KMS-11 (cell line): ENCODE data around the gene SMIM26.
A peak's percentile ranks its signal among the peaks of the same experiment; 100 is the strongest.

Source experiments
- H2AFZ ChIP-seq: fragments of 200-600 bp; sonication (generic); 2 replicates; pipeline ENCODE4 v1.6.1; 2016; ENCODE audit warnings: antibody characterized with exemption, mixed run types, low read depth
- H3K27ac ChIP-seq: fragments of 200-600 bp; sonication (generic); 2 replicates; pipeline ENCODE4 v1.6.1; 2016; ENCODE audit warnings: mild to moderate bottlenecking, mixed run types
- H3K27me3 ChIP-seq: fragments of 200-600 bp; sonication (generic); 2 replicates; pipeline ENCODE4 v1.6.1; 2017; ENCODE audit warnings: mild to moderate bottlenecking, low read depth, mixed run types, moderate library complexity; ENCODE audit not compliant: insufficient read depth
- H3K36me3 ChIP-seq: fragments of 200-600 bp; sonication (generic); 2 replicates; pipeline ENCODE4 v1.6.1; 2017; ENCODE audit warnings: mild to moderate bottlenecking, mixed run types; ENCODE audit not compliant: insufficient read depth
- H3K4me1 ChIP-seq: fragments of 200-600 bp; sonication (generic); 2 replicates; pipeline ENCODE4 v1.6.1; 2016; ENCODE audit warnings: mild to moderate bottlenecking, low read depth, mixed run types; ENCODE audit not compliant: poor library complexity, severe bottlenecking
- H3K4me2 ChIP-seq: fragments of 200-600 bp; sonication (generic); 2 replicates; pipeline ENCODE4 v1.7.0; 2016; ENCODE audit warnings: mild to moderate bottlenecking, mixed run types
- H3K4me3 ChIP-seq: fragments of 200-600 bp; sonication (generic); IDR thresholded peaks from 2 replicates; pipeline ENCODE4 v1.6.1; 2017; ENCODE audit warnings: low read depth, low read length, mixed read lengths; ENCODE audit not compliant: insufficient read depth
- H3K79me2 ChIP-seq: fragments of 200-600 bp; sonication (generic); 2 replicates; pipeline ENCODE4 v1.6.1; 2016; ENCODE audit warnings: low read depth, mixed run types; ENCODE audit not compliant: insufficient read depth
- H3K9ac ChIP-seq: fragments of 200-600 bp; sonication (generic); 2 replicates; pipeline ENCODE4 v1.6.1; 2016; ENCODE audit warnings: mild to moderate bottlenecking, mixed run types
- H4K20me1 ChIP-seq: fragments of 200-600 bp; sonication (generic); 2 replicates; pipeline ENCODE4 v1.6.1; 2016; ENCODE audit warnings: mild to moderate bottlenecking, mixed run types; ENCODE audit not compliant: insufficient read depth
- TF ChIP-seq, protein P1 (sequence below): fragments of 200-600 bp; sonication (generic); conservative IDR thresholded peaks from 2 replicates; pipeline ENCODE4 v1.6.1; 2017; ENCODE audit warnings: low read depth, mild to moderate bottlenecking, antibody characterized with exemption, low read length, moderate library complexity, mixed read lengths

SMIM26 gene

DNA sequence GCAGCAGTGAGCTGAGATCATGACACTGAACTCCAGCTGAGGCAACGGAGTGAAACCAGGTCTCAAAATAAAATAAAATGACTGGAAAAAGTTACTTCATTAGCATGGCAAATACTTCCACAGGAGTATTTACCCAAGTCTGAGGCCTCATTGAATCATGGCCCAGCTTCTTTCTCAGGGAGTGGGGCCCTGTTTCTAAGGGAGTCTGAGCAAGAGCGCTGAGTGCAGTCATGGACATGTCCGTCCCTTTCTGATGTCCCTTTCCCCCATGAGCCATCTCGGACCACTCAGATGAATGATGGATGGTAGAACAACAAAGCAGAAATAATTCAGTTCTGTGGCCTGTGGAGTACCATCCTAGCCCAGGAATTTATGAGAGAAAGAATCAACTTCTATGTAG is 12.8 kb downstream of the SMIM26 start:
- Histone ChIP-seq H3K4me1 (peaks cover 2% of the 10 kb centered on the region), H3K36me3 (no peaks in the 10 kb centered on the region), H3K4me3 (no peak overlapping the region), H3K79me2 (no peaks in the 10 kb centered on the region), H3K9ac (no peak overlapping the region), H3K27ac (no peak overlapping the region), H4K20me1 (no peaks in the 10 kb centered on the region), H3K27me3 (no peaks in the 10 kb centered on the region), H2AFZ (no peak overlapping the region), H3K4me2 (no peak overlapping the region)
- TF ChIP-seq, protein P1, sequence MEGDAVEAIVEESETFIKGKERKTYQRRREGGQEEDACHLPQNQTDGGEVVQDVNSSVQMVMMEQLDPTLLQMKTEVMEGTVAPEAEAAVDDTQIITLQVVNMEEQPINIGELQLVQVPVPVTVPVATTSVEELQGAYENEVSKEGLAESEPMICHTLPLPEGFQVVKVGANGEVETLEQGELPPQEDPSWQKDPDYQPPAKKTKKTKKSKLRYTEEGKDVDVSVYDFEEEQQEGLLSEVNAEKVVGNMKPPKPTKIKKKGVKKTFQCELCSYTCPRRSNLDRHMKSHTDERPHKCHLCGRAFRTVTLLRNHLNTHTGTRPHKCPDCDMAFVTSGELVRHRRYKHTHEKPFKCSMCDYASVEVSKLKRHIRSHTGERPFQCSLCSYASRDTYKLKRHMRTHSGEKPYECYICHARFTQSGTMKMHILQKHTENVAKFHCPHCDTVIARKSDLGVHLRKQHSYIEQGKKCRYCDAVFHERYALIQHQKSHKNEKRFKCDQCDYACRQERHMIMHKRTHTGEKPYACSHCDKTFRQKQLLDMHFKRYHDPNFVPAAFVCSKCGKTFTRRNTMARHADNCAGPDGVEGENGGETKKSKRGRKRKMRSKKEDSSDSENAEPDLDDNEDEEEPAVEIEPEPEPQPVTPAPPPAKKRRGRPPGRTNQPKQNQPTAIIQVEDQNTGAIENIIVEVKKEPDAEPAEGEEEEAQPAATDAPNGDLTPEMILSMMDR: no peak

DNA sequence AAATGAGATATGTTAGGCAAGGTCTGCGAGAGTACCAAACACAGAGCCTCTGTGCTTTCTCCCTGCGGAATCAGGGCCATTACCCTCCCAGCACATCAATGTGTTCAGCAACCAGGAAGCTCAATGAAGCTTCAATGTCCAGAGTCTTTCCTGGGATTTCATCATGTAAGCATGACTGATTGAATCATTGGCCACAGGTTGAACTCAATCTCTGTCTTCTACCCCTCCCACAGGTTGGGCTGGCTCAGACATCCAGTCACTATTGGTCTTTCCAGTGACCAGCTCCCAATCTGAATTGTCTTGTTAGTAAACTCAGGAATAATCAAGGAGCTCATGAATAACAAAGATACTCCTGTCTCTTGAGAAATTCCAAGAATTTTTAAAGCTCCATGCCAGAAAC is 17.9 kb downstream of the SMIM26 start:
- Histone ChIP-seq H3K36me3 (no peaks in the 10 kb centered on the region), H3K4me1 (peaks cover 11% of the 10 kb centered on the region), H4K20me1 (no peaks in the 10 kb centered on the region), H3K27ac (no peak overlapping the region), H2AFZ (no peak overlapping the region), H3K4me2 (no peak overlapping the region), H3K9ac (no peak overlapping the region), H3K4me3 (no peak overlapping the region), H3K27me3 (no peaks in the 10 kb centered on the region), H3K79me2 (no peaks in the 10 kb centered on the region)
- TF ChIP-seq, protein P1: no peak

- Histone ChIP-seq H2AFZ (peak within 1 kb of the TSS; percentile 88), H3K79me2 (no peaks in the 10 kb centered on the region), H3K4me1 (peaks cover 11% of the 10 kb centered on the region), H3K27me3 (no peaks in the 10 kb centered on the region), H4K20me1 (no peaks in the 10 kb centered on the region), H3K4me3 (no peak within 1 kb of the TSS), H3K4me2 (peak within 1 kb of the TSS; percentile 80), H3K36me3 (no peaks in the 10 kb centered on the region), H3K9ac (peak within 1 kb of the TSS; percentile 61; the same call in 1 of the 2 replicates), H3K27ac (no peak within 1 kb of the TSS)
- TF ChIP-seq, protein P1: 0 out of 2 replicates have a peak, but pooled peaks have one; percentile 37
These were observed 20.7 kb downstream of the SMIM26 start, which contains the start of gene DTD1 for GRCh38 chr20:18587665-18588573. DTD1 (plus strand) TSS chr20:18588054; CDS start chr20:18588073, 19 bp downstream.

GRCh38 chr20:18588574-18588933 is 21.3 kb downstream of the SMIM26 start:
- Histone ChIP-seq H3K4me2 (peak overlapping the region; percentile 80), H3K4me3 (no peak overlapping the region), H2AFZ (peak overlapping the region; percentile 71), H3K79me2 (no peaks in the 10 kb centered on the region), H3K27me3 (no peaks in the 10 kb centered on the region), H3K36me3 (no peaks in the 10 kb centered on the region), H4K20me1 (no peaks in the 10 kb centered on the region), H3K4me1 (peaks cover 11% of the 10 kb centered on the region), H3K27ac (no peak overlapping the region), H3K9ac (peak overlapping the region; percentile 61; the same call in 1 of the 2 replicates)
- TF ChIP-seq, protein P1: no peak
